GM23248 (cell line): ENCODE measurements around the gene KCNIP1.

Experiments
- EZH2 ChIP-seq: fragments of 200-600 bp; sonication (generic); IDR thresholded peaks from 2 replicates; pipeline ENCODE4 v1.6.1; 2018; ENCODE audit warnings: antibody characterized with exemption, mild to moderate bottlenecking; ENCODE audit not compliant: insufficient read depth, poor library complexity, severe bottlenecking
- EZH2phosphoT487 ChIP-seq: fragments of 200-600 bp; sonication (generic); IDR thresholded peaks from 2 replicates; pipeline ENCODE4 v1.6.1; 2018; ENCODE audit warnings: antibody characterized with exemption, moderate library complexity, mild to moderate bottlenecking, low read depth; ENCODE audit not compliant: insufficient read depth

- TF ChIP-seq EZH2 = no peak
- no peak for TF ChIP-seq EZH2phosphoT487
Measured at GRCh38 chr5:170748951-170749471, 245.2 kb downstream of the KCNIP1 start.
